Ovary (tissue), 9 donors: Measurements from ENCODE around the gene PATL2. TPM values are rescaled to one million over a fixed set of nuclear protein-coding genes. Genes with fewer than 3 reads are reported as not detected.

Experiments
- DNase-seq, 5 donors: peaks; one replicate each; pipeline ENCODE4 v3.0.0-alpha.2; 2019 to 2020
- H3K27ac ChIP-seq, 2 donors: fragments of 200-600 bp; one replicate each; pipeline versions ENCODE4 v1.5.1 to v1.8.0; 2019 to 2022
- H3K27me3 ChIP-seq: fragments of 200-600 bp; one replicate; pipeline ENCODE4 v1.8.0; 2022
- H3K36me3 ChIP-seq: fragments of 200-600 bp; sonication (generic); one replicate; pipeline ENCODE4 v1.5.1; 2019
- H3K4me1 ChIP-seq: one replicate; pipeline ENCODE4 v1.8.1; 2013; ENCODE audit warnings: mild to moderate bottlenecking, moderate library complexity; ENCODE audit not compliant: insufficient read depth
- H3K4me3 ChIP-seq: fragments of 200-600 bp; sonication (generic); one replicate; pipeline ENCODE4 v1.5.1; 2017
- H3K9me3 ChIP-seq, 2 donors: fragments of 200-600 bp in 1 of 2; sonication (generic) in 1 of 2; one replicate each; pipeline versions ENCODE4 v1.5.1 to v1.8.1; 2013 to 2019; ENCODE audit warnings: mild to moderate bottlenecking in 1 of 2, moderate library complexity in 1 of 2
- EP300 ChIP-seq: sonication (generic); formaldehyde crosslinking; IDR thresholded peaks from one replicate; pipeline ENCODE4 v1.6.1; 2017; ENCODE audit warnings: antibody characterized with exemption
- POLR2A ChIP-seq: fragments of 450-650 bp; IDR thresholded peaks from one replicate; pipeline ENCODE4 v1.6.1; 2017; ENCODE audit warnings: antibody characterized with exemption, mild to moderate bottlenecking, moderate library complexity
- WGBS, 3 donors: extraction: QIAGEN DNeasy Blood & Tissue Kit in 1 of 3; methylation state at CpG; one replicate each; pipeline versions ENCODE4 v1.1.5 to v1.1.7; 2013 to 2017; 5-methylcytosine and 5-hydroxymethylcytosine counted together
- intact Hi-C, 4 donors: fragments of 100-400 bp; cut with DNase I; formaldehyde crosslinking; loops; one replicate each; pipeline versions ENCODE4 v1.11.0 to v1.15.1; 2022 to 2023
- polyA plus RNA-seq, 2 donors: library from polyadenylated mRNA; stranded (reverse); fragments of 200-250 nt in 1 of 2; fragments of 350-450 nt in 1 of 2; fragmentation: Illumina TruSeq in 1 of 2; extraction: RNeasy Lipid Tissue Mini Kit (QIAGEN cat#74804) in 1 of 2; gene quantifications; one replicate each; pipeline ENCODE4 v1.2.3, GENCODE V29; 2013 to 2014
- total RNA-seq, 7 donors: library from RNA; depleted of rRNA in 2 of 7; stranded (reverse); fragments of >200 nt in 2 of 7; fragmentation: NEBNext Ultra II Directional in 3 of 7; extraction: Animal tissue kit (Norgen Biotek cat#: 25700) in 3 of 7; gene quantifications; one replicate each; pipeline versions ENCODE4 v1.1.0 to v1.2.4, GENCODE V29; 2016 to 2023
- TF ChIP-seq, protein P1 (sequence below), 3 donors: fragments of 450-650 bp in 2 of 3; fragments of 200-600 bp in 1 of 3; IDR thresholded peaks; one replicate each; pipeline versions ENCODE4 v1.5.1 to v1.8.0; 2016 to 2022; ENCODE audit warnings: antibody characterized with exemption in 3 of 3, mild to moderate bottlenecking in 1 of 3
- donor health status: DM: no; HTN: no; CAD: no; lungs with moderate emphysema.
- donor health status: DM: no; HTN: no; CAD: no.
- donor health status: Bipolar disorder and iron deficiency.
- donor health status: DM: yes; HTN: yes; CAD: no.
- donor health status: DM: no; HTN: no; CAD: no.
- donor health status: DM: yes; HTN: yes; CAD: no.

PATL2 gene
- total and polyA plus RNA-seq, 9 donors: 0.20 to 2.3 (median 1.3) TPM

DNA sequence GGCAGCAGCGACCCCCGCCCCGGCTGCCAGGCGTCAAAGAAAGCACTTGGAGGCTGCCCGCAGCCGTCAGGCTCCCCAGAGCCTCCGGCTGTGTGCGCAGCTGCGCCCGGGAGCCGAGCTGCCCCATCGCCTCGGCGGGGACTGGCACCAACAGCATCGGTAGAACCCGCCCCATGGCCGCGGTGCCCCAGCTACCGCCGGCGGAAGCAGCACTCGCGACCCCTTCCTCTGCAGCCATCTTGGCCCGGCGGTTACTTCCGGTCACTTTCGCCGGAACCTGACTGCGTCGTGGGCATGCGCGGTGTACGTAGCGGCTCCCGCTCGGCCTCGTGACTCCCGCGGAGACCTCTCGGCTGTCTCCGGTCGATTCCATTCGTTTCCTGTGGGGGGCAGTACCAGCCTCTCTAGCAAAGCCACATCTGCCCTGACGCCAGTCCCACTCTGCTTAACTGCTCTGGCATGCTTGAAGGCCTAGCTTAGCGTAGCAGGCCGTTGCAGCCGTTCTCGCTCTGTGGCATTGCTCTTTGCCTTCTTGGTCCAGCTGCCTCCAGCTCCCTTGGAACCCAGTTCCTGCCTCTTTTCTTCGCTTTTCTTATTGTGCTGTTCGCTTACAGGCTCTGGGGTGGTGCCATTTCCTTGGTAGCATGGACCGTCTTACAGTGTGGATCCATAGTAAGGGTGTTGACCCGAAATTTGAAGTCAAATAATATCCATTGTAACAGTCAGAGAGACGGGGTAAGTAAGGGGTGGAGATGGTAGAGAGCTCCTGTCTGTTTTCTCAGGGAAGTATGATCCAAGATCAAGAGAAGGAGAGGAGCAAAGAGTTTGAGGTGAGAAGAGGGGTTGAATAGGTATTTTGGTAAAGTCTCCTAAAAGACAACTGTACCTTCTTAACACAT is 47.5 kb downstream of the PATL2 start, which contains the start of gene SPG11:
TSS of gene SPG11 (minus strand) at position 253 of the 899 bp plus-strand sequence. CDS start at position 238, 15 bp downstream.
- Histone ChIP-seq H3K27ac (peak within 1 kb of the TSS; percentile 82 to 88), H3K4me1 (peaks cover 3% of the 10 kb centered on the region), H3K27me3 (no peaks in the 10 kb centered on the region), H3K9me3 (no peaks in the 10 kb centered on the region), H3K4me3 (peak within 1 kb of the TSS; percentile 69), H3K36me3 (peaks cover 2% of the 10 kb centered on the region)
- TF ChIP-seq POLR2A (peak; percentile 84), EP300 (no peak)
- TF ChIP-seq, protein P1, sequence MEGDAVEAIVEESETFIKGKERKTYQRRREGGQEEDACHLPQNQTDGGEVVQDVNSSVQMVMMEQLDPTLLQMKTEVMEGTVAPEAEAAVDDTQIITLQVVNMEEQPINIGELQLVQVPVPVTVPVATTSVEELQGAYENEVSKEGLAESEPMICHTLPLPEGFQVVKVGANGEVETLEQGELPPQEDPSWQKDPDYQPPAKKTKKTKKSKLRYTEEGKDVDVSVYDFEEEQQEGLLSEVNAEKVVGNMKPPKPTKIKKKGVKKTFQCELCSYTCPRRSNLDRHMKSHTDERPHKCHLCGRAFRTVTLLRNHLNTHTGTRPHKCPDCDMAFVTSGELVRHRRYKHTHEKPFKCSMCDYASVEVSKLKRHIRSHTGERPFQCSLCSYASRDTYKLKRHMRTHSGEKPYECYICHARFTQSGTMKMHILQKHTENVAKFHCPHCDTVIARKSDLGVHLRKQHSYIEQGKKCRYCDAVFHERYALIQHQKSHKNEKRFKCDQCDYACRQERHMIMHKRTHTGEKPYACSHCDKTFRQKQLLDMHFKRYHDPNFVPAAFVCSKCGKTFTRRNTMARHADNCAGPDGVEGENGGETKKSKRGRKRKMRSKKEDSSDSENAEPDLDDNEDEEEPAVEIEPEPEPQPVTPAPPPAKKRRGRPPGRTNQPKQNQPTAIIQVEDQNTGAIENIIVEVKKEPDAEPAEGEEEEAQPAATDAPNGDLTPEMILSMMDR (IDR thresholded peaks at IDR 0.05): peak; percentile 86 to 96 (median 92)
- DNase-seq: peak; percentile 96 to 98 (median 97)
- 8 to 9% (median 9%) methylated on average over 51 to 53 of the region's 53 CpGs for WGBS, 3 donors
- intact Hi-C loops: loop anchor here in 3 of 4 donors (5.0 kb wide), 1 partner anchor 74 kb away; the partner anchor contains the start of gene TRIM69 (in 3 of the 3)

DNA sequence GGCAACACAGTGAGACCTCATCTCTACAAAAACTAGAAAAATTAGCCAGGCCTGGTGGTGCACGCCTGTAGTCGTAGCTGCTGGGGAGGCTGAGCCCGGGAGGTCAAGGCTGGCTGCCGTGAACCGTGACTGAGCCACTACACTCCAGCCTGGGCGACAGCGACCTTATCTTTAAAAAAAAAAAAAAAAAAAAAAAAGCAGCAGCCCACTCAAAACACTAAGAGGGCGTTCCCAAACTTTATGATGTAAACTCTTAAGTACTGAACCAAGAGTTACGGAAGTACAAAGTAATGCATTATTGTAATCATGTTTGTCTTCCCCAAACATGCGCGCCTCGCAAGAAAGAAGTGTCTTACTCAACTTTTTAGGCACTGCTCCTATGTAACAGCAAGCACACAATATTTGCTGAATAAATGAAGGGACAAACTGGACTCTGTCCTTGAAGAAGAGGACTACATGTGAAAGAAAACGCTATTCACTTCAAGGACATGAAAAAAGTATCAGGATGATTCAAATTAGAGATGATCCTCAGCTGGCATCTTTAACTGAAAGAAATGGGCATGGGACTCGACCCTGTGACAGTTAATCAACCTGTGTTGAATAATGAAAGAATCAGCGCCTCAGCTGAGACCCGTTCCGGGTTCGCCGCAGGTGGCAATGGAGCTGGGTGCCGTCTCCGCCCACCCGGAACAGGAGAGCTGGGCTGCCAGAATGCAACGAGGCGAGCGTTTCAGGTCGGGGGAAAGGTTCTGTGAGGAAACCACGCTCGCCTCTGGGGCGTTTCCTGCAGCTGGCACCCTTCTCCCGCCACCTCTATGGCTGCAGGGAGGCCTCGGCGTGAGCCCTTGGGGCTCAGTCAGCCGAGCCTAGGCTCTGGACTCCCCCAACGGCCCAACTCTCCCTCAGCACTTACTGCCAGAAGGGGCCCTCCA is 48.4 kb downstream of the PATL2 start:
- H3K27me3 ChIP-seq: no peaks in the 10 kb centered on the region
- peak; percentile 58 to 74 (median 63) for DNase-seq
- peak overlapping the region; percentile 82 to 88 for H3K27ac ChIP-seq
- H3K9me3 ChIP-seq: no peaks in the 10 kb centered on the region
- H3K4me1 ChIP-seq: peaks cover 3% of the 10 kb centered on the region
- TF ChIP-seq POLR2A: no peak
- TF ChIP-seq, protein P1 (IDR thresholded peaks at IDR 0.05): no peak
- TF ChIP-seq EP300: no peak
- intact Hi-C loops: loop anchor here in 3 of 4 donors (5.0 kb wide), 1 partner anchor 75 kb away; the partner anchor contains the start of gene TRIM69 (in 3 of the 3)
- H3K36me3 ChIP-seq: peaks cover 4% of the 10 kb centered on the region
- peak overlapping the region; percentile 69 for H3K4me3 ChIP-seq
- 2 to 8% (median 3%) methylated on average over 34 of the region's 34 CpGs for WGBS, 3 donors

DNA sequence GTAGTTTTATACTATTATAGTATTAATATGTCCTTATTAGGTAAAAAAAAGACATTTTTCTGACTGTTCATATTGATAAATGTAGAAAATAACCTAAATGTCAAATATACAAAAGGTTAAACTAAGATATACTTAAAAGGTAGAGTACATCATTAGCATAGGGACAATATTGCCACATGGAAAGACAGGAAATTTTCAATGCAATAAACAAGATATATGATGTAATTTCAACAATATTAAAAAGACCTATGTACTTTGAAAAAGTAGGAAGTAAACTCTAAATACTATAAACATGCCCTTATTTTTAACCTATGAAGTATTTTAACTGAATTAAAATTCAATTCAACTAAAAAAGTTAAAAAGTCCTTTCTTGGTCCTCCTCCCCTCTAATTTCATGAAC is 49.5 kb downstream of the PATL2 start:
- H3K36me3 ChIP-seq: peaks cover 4% of the 10 kb centered on the region
- TF ChIP-seq EP300 (no peak), POLR2A (no peak)
- TF ChIP-seq, protein P1 (IDR thresholded peaks at IDR 0.05): no peak
- peaks cover 3% of the 10 kb centered on the region for H3K4me1 ChIP-seq
- no peaks in the 10 kb centered on the region for H3K27me3 ChIP-seq
- intact Hi-C loops: loop anchor here in 3 of 4 donors (5.0 kb wide), 1 partner anchor 76 kb away; the partner anchor contains the start of gene TRIM69 (in 3 of the 3)
- no peaks in the 10 kb centered on the region for H3K9me3 ChIP-seq
- H3K27ac ChIP-seq: no peak overlapping the region
- DNase-seq: no peak
- H3K4me3 ChIP-seq: no peak overlapping the region

- intact Hi-C loops: no loop called here
- no peak for TF ChIP-seq POLR2A
- no peak for TF ChIP-seq EP300
- TF ChIP-seq, protein P1 (IDR thresholded peaks at IDR 0.05): no peak
Observed at GRCh38 chr15:44659056-44659455, 52.1 kb downstream of the PATL2 start.

More at GRCh38 chr15:44659056-44659455, 52.1 kb downstream of the PATL2 start:
- peaks cover 4% of the 10 kb centered on the region for H3K36me3 ChIP-seq
- H3K4me1 ChIP-seq: peaks cover 3% of the 10 kb centered on the region
- no peak overlapping the region for H3K4me3 ChIP-seq
- no peak overlapping the region for H3K27ac ChIP-seq
- H3K27me3 ChIP-seq: no peaks in the 10 kb centered on the region
- WGBS, 3 donors: 96 to 97% (median 96%) methylated on average over 3 of the region's 3 CpGs
- H3K9me3 ChIP-seq: no peaks in the 10 kb centered on the region
- DNase-seq: no peak
